Immature natural killer cell (primary cell): ENCODE data around the gene SLC2A10. TPM values are rescaled to one million over a fixed set of nuclear protein-coding genes. Genes with fewer than 3 reads are reported as not detected.

ENCODE experiments used
- DNase-seq, 3 donors: peaks; one replicate each; pipeline ENCODE4 v3.0.0; 2022; ENCODE audit warnings: mixed read lengths in 1 of 3
- H3K27ac Mint-ChIP-seq, 6 donors: one replicate each; pipeline ENCODE4 v1.8.0; 2020; ENCODE audit warnings: mixed read lengths in 6 of 6, mild to moderate bottlenecking in 5 of 6, inconsistent platforms in 4 of 6, moderate library complexity in 3 of 6
- H3K27me3 Mint-ChIP-seq, 3 donors: one replicate each; pipeline ENCODE4 v1.8.0; 2020 to 2021; ENCODE audit warnings: low read depth in 3 of 3, mild to moderate bottlenecking in 3 of 3, mixed read lengths in 3 of 3, moderate library complexity in 3 of 3, inconsistent platforms in 1 of 3
- H3K36me3 Mint-ChIP-seq, 3 donors: one replicate each; pipeline ENCODE4 v1.8.0; 2020; ENCODE audit warnings: mixed read lengths in 3 of 3, inconsistent platforms in 2 of 3, mild to moderate bottlenecking in 2 of 3
- H3K4me1 Mint-ChIP-seq, 2 donors: one replicate each; pipeline ENCODE4 v1.8.0; 2020; ENCODE audit warnings: inconsistent platforms in 2 of 2, mild to moderate bottlenecking in 2 of 2, mixed read lengths in 2 of 2, moderate library complexity in 1 of 2
- H3K4me3 Mint-ChIP-seq, 5 donors: one replicate each; pipeline ENCODE4 v1.8.0; 2020; ENCODE audit warnings: mild to moderate bottlenecking in 5 of 5, mixed read lengths in 5 of 5, inconsistent platforms in 3 of 5, moderate library complexity in 3 of 5
- H3K9me3 Mint-ChIP-seq, 6 donors: one replicate each; pipeline ENCODE4 v1.8.0; 2020; ENCODE audit warnings: mild to moderate bottlenecking in 6 of 6, mixed read lengths in 6 of 6, inconsistent platforms in 4 of 6, moderate library complexity in 3 of 6
- polyA plus RNA-seq, 3 donors: library from polyadenylated mRNA; unstranded; fragments of 300-500 nt; fragmentation: Illumina TruSeq; gene quantifications; one replicate each; pipeline ENCODE4 v1.2.3, GENCODE V29; 2021

Gene SLC2A10
- polyA plus RNA-seq, 3 donors from 2014 or later, result 1.3 to 3.0 TPM; not detected in 1

- no peak for DNase-seq
- no peaks in the 10 kb centered on the region for H3K36me3 Mint-ChIP-seq
- H3K27ac Mint-ChIP-seq, result no peak overlapping the region
- H3K27me3 Mint-ChIP-seq, result peaks cover 0 to 3% (median 3%) of the 10 kb centered on the region in 3 donors
- H3K4me1 Mint-ChIP-seq, result no peaks in the 10 kb centered on the region
- no peaks in the 10 kb centered on the region for H3K9me3 Mint-ChIP-seq
- no peak overlapping the region for H3K4me3 Mint-ChIP-seq
Measured at GRCh38 chr20:46720019-46720418, 10.6 kb downstream of the SLC2A10 start.

- Mint-ChIP-seq H3K36me3 (no peaks in the 10 kb centered on the region), H3K27ac (no peak overlapping the region), H3K27me3 (peaks cover 0 to 3% (median 3%) of the 10 kb centered on the region in 3 donors), H3K4me1 (no peaks in the 10 kb centered on the region), H3K4me3 (no peak overlapping the region), H3K9me3 (no peaks in the 10 kb centered on the region)
- no peak for DNase-seq
Measured at GRCh38 chr20:46720776-46721425, 11.5 kb downstream of the SLC2A10 start.

- Mint-ChIP-seq H3K9me3 (no peaks in the 10 kb centered on the region), H3K4me1 (no peaks in the 10 kb centered on the region), H3K27me3 (peaks cover 0 to 3% (median under 1%) of the 10 kb centered on the region in 3 donors), H3K4me3 (no peak overlapping the region), H3K36me3 (no peaks in the 10 kb centered on the region), H3K27ac (no peak overlapping the region)
- DNase-seq, result no peak
Measured at GRCh38 chr20:46721476-46721875, 12.0 kb downstream of the SLC2A10 start.

DNA sequence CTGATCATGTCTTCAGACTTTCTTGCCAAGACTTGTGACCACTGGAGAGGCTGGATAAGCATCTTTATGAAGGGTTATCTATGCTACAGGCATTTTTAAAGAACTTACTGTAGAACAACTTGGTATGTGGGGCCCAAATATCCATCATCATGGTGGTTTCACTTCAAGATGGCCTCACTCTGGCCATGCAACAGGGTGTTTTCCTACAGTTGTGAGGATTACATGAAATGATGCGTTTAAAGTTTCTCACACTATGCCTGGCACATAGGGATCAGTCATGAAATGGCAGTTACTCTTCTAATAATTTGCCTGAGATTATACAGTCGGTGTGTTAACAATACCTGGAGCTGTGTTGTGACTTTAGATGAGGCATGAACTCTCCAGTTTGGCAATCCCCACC lies 13.0 kb downstream of the SLC2A10 start:
- Mint-ChIP-seq H3K4me3 (no peak overlapping the region), H3K27ac (no peak overlapping the region), H3K36me3 (no peaks in the 10 kb centered on the region), H3K27me3 (peaks cover 0 to 4% (median 3%) of the 10 kb centered on the region in 3 donors), H3K4me1 (no peaks in the 10 kb centered on the region), H3K9me3 (no peaks in the 10 kb centered on the region)
- no peak for DNase-seq

GRCh38 chr20:46723039-46723438 lies 13.6 kb downstream of the SLC2A10 start:
- Mint-ChIP-seq H3K4me3 (no peak overlapping the region), H3K36me3 (no peaks in the 10 kb centered on the region), H3K9me3 (no peaks in the 10 kb centered on the region), H3K27me3 (peaks cover 0 to 4% (median 3%) of the 10 kb centered on the region in 3 donors), H3K4me1 (no peaks in the 10 kb centered on the region), H3K27ac (no peak overlapping the region)
- no peak for DNase-seq

DNA sequence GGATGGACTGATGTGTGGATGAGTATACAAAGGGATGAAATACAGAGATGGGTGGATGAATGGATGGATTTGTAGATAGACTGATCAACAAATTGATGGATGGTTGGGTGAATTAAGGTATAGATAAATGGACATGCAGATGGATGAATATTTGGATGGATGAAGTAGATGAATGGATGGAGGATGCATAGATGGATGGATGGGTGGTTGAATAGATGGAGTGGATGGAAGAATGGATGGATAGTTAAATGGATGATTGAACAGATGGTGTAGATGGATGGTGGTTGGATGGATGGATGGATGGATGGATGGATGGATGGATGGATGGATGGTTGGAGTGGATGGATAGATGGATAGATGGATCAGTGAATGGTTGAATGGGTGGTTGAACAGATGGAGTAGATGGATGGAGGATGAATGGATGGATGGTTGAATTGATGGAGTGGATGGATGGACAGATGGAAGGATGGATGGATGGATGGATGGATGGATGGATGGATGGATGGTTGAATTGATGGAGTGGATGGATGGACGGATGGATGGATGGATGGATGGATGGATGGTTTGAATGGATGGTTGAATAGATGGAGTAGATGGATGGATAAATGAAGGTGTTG lies 15.0 kb downstream of the SLC2A10 start:
- Mint-ChIP-seq H3K27ac (no peak overlapping the region), H3K4me1 (no peaks in the 10 kb centered on the region), H3K9me3 (no peaks in the 10 kb centered on the region), H3K4me3 (no peak overlapping the region), H3K36me3 (no peaks in the 10 kb centered on the region), H3K27me3 (peaks cover 0 to 5% (median 0%) of the 10 kb centered on the region in 3 donors)
- DNase-seq, result no peak

DNA sequence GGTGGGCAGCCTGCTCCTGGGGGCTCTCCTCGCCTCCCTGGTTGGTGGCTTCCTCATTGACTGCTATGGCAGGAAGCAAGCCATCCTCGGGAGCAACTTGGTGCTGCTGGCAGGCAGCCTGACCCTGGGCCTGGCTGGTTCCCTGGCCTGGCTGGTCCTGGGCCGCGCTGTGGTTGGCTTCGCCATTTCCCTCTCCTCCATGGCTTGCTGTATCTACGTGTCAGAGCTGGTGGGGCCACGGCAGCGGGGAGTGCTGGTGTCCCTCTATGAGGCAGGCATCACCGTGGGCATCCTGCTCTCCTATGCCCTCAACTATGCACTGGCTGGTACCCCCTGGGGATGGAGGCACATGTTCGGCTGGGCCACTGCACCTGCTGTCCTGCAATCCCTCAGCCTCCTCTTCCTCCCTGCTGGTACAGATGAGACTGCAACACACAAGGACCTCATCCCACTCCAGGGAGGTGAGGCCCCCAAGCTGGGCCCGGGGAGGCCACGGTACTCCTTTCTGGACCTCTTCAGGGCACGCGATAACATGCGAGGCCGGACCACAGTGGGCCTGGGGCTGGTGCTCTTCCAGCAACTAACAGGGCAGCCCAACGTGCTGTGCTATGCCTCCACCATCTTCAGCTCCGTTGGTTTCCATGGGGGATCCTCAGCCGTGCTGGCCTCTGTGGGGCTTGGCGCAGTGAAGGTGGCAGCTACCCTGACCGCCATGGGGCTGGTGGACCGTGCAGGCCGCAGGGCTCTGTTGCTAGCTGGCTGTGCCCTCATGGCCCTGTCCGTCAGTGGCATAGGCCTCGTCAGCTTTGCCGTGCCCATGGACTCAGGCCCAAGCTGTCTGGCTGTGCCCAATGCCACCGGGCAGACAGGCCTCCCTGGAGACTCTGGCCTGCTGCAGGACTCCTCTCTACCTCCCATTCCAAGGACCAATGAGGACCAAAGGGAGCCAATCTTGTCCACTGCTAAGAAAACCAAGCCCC lies 16.0 kb downstream of the SLC2A10 start:
- DNase-seq, result no peak
- peaks cover under 1 to 5% (median 3%) of the 10 kb centered on the region in 3 donors for H3K27me3 Mint-ChIP-seq
- peaks cover 0 to 1% (median 0%) of the 10 kb centered on the region in 6 donors for H3K9me3 Mint-ChIP-seq
- no peaks in the 10 kb centered on the region for H3K36me3 Mint-ChIP-seq
- H3K27ac Mint-ChIP-seq, result no peak overlapping the region
- H3K4me1 Mint-ChIP-seq, result no peaks in the 10 kb centered on the region
- H3K4me3 Mint-ChIP-seq, result no peak overlapping the region

DNA sequence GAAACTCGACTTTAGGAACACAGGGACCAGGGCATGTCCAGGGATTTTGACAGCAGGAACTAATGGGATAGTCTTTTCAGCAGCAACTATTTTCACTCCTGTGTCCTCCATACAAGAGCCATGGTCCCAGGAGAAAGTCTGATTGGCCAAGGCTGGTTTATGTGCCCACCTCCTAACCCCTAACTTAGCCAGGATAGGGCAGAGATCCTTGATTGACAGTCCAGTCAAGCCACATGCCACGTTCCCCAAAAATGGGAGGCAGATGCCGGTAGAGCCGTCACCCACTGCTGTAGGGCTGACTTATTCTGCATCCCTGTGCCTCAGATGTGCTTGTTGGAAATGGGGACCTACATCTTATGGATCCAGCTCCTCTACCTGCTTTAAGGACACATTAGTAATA lies 22.3 kb downstream of the SLC2A10 start:
- H3K4me1 Mint-ChIP-seq, result no peaks in the 10 kb centered on the region
- H3K9me3 Mint-ChIP-seq, result peaks cover 0 to 3% (median 0%) of the 10 kb centered on the region in 6 donors
- H3K27me3 Mint-ChIP-seq, result peaks cover 2 to 4% (median 3%) of the 10 kb centered on the region in 3 donors
- H3K27ac Mint-ChIP-seq, result no peak overlapping the region
- DNase-seq, result no peak
- H3K4me3 Mint-ChIP-seq, result no peak overlapping the region
- H3K36me3 Mint-ChIP-seq, result no peaks in the 10 kb centered on the region

GRCh38 chr20:46735436-46735835 lies 26.0 kb downstream of the SLC2A10 start:
- no peak for DNase-seq
- H3K4me1 Mint-ChIP-seq, result no peaks in the 10 kb centered on the region
- peaks cover 0 to 5% (median 0%) of the 10 kb centered on the region in 6 donors for H3K9me3 Mint-ChIP-seq
- H3K27ac Mint-ChIP-seq, result no peak overlapping the region
- H3K4me3 Mint-ChIP-seq, result no peak overlapping the region
- H3K27me3 Mint-ChIP-seq, result peaks cover 3 to 5% (median 5%) of the 10 kb centered on the region in 3 donors
- H3K36me3 Mint-ChIP-seq, result no peaks in the 10 kb centered on the region

DNA sequence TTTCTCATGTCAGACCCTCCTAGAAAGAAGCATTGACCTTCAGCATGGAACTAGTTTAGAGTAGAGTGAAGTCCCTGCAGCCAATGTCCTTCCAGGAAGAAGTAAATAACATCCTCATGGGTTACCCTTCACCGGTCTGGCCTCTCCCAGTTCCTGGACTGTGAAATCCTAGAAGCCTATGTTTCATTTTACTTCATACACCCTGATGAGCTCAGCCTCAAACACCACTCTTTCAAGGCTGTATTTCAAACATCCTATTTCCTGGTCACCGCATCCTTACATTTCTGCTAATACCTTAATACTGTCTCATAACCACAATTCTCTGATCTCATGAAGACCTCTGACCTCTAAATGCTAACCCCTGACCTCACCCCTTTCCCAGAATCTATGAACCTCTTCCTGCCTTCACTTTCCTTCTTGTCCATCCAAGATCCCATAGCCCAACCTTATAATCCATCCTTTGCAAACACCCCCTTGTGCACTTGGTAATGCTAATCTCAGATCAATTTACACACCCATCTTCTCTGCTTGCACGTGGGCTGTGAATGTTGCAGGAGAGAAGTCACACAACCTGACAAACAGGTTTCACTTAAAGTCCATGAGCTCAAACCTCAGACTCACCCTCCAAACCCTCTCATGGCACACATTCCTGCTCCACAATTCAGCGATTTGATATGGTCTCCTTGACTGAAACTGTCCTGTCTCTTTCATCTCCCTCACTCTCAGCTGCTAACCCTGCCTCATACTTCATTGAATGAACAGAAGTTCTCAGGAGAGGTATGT lies 30.2 kb downstream of the SLC2A10 start:
- peaks cover 0 to 4% (median 0%) of the 10 kb centered on the region in 6 donors for H3K9me3 Mint-ChIP-seq
- H3K4me3 Mint-ChIP-seq, result no peak overlapping the region
- no peak for DNase-seq
- H3K27me3 Mint-ChIP-seq, result peaks cover 0 to 10% (median 9%) of the 10 kb centered on the region in 3 donors
- no peaks in the 10 kb centered on the region for H3K36me3 Mint-ChIP-seq
- no peaks in the 10 kb centered on the region for H3K4me1 Mint-ChIP-seq
- no peak overlapping the region for H3K27ac Mint-ChIP-seq

- DNase-seq, result no peak
- no peaks in the 10 kb centered on the region for H3K4me1 Mint-ChIP-seq
- no peaks in the 10 kb centered on the region for H3K36me3 Mint-ChIP-seq
- no peak overlapping the region for H3K4me3 Mint-ChIP-seq
- H3K27ac Mint-ChIP-seq, result no peak overlapping the region
- peaks cover 0 to 4% (median 0%) of the 10 kb centered on the region in 6 donors for H3K9me3 Mint-ChIP-seq
- peaks cover 2 to 10% (median 9%) of the 10 kb centered on the region in 3 donors for H3K27me3 Mint-ChIP-seq
Measured at GRCh38 chr20:46740214-46740609, 30.8 kb downstream of the SLC2A10 start.

DNA sequence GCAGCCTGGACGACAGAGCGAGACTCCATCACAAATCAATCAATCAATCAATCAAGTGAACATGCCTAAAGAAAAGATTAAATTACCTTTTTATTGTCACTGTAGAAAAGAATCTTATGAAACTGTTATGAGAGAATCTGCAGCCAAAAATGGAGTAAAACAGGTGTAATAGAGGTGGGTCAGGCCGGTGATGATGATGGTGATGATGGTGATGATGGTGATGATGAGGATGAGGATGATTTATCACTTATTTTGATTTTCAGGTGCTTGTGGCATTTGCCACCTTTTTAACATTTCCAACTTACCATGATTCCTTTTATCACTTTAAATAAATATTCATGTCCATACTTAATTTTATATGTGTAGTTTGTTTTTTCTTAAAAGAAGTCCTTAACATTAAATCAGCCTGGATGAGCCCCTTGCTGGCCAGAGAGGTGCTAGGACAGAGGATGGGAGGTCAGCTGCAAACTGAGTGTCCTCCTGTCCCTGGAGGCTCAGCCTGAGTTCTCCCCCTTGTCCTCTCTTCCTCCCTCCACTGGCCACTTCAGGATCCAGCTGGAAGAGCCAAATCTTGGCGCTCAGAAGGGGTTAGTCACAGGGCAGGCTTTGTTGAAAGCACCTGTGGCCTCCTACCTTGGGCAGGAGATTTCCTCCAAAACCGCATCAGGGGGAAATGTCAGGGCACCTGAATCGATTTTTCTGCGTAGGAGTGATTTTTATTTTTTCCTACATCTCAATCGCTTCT lies 32.6 kb downstream of the SLC2A10 start:
- Mint-ChIP-seq H3K27me3 (peaks cover 4 to 10% (median 9%) of the 10 kb centered on the region in 3 donors), H3K4me1 (no peaks in the 10 kb centered on the region), H3K9me3 (peaks cover 0 to 4% (median 0%) of the 10 kb centered on the region in 6 donors), H3K4me3 (no peak overlapping the region), H3K27ac (no peak overlapping the region), H3K36me3 (no peaks in the 10 kb centered on the region)
- DNase-seq, result no peak

DNA sequence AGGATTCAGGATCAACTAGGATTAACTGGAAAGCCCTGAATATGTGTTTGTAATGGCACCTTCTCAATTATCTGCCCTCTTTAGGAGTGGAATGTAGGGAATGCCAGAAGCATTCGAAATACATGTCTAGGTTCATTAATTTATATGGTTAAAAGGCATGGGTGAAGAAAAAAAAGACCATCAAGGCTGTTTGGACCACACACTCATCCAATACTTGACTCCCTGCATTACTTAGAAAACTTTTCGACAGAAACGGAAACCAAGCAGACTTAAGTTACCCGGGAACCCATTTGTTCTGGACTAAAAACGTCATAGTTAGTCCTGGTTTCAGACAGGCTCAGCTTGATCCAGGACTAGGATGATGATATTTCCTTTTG lies 33.2 kb downstream of the SLC2A10 start:
- Mint-ChIP-seq H3K4me1 (no peaks in the 10 kb centered on the region), H3K27me3 (peaks cover 4 to 10% (median 9%) of the 10 kb centered on the region in 3 donors)

More for the DNA sequence above, 33.2 kb downstream of the SLC2A10 start:
- no peaks in the 10 kb centered on the region for H3K36me3 Mint-ChIP-seq
- no peak for DNase-seq
- H3K4me3 Mint-ChIP-seq, result no peak overlapping the region
- H3K9me3 Mint-ChIP-seq, result peaks cover 0 to 4% (median 0%) of the 10 kb centered on the region in 6 donors
- no peak overlapping the region for H3K27ac Mint-ChIP-seq
